GM12873 (cell line): ENCODE measurements around the gene KLRF2.

Source experiments
- CTCF ChIP-seq: IDR thresholded peaks from 2 replicates; pipeline ENCODE4 v1.5.1; 2012; ENCODE audit warnings: low read depth, mild to moderate bottlenecking, moderate library complexity, low read length, control low read depth; ENCODE audit not compliant: insufficient read depth; ENCODE audit errors: missing control alignments

Gene KLRF2

GRCh38 chr12:9935026-9935425 is 53.7 kb downstream of the KLRF2 start:
- no peak for TF ChIP-seq CTCF

GRCh38 chr12:9936591-9936990 is 55.3 kb downstream of the KLRF2 start:
- TF ChIP-seq CTCF, result no peak

GRCh38 chr12:9940375-9940774 is 59.1 kb downstream of the KLRF2 start:
- TF ChIP-seq CTCF, result peak; percentile 48

- no peak for TF ChIP-seq CTCF
These were observed 60.5 kb downstream of the KLRF2 start for GRCh38 chr12:9941838-9942237.

GRCh38 chr12:9943240-9943639 is 62.0 kb downstream of the KLRF2 start:
- no peak for TF ChIP-seq CTCF

- TF ChIP-seq CTCF, result no peak
These were observed 63.1 kb downstream of the KLRF2 start for GRCh38 chr12:9944391-9944790.
